ENCODE data around the gene FGD6.

The FGD6 gene

GRCh38 chr12:95231190-95231589, 13.9 kb upstream of the FGD6 start:
- DNase-seq: no peak

- no peak for DNase-seq
These were observed 13.0 kb upstream of the FGD6 start for GRCh38 chr12:95230313-95230712.

GRCh38 chr12:95229636-95230035, 12.4 kb upstream of the FGD6 start:
- DNase-seq: no peak

DNA sequence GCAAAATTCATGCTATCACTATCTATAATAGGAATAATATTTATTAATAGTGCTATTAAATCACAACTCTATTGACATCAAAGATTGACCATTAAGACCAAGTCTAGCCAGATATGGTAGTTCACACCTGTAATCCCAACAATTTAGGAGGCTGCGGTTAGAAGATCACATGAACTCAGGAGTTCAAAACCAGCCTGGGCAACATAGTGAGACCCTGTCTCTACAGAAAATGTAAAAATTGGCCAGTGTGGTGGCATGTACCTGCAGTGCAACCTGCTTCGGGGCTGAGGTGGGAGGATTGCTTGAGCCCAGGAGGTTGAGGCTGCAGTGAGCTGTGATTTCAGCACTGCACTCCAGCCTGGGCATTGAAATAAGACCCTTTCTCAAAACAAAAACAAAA, 11.3 kb upstream of the FGD6 start:
- DNase-seq: no peak

DNA sequence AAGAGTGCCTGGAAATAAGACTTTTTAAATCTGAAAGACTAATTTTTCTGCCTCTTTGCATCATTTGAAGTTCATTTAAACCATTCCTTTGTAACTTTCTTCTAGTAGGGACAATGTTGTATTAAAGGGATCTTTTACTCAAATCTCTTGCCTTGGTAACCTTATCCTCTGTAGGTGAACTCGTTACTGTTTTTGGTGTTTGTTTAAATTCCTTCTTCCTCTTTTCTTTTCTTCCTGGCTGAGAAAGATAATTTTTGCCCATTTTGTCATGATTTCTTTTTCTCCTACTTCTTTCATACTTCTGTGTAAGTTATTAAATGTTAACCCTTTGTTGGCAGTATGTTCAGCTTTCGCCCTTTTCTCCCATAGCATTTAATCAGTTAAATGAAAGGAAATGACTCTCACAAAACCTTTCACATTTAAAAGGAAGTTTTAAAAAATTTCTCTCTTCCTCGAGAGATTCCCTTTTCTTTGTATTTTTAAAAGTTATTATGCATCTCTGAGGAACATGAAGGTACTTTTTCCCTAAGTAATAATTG, 10.6 kb upstream of the FGD6 start:
- DNase-seq: no peak

DNA sequence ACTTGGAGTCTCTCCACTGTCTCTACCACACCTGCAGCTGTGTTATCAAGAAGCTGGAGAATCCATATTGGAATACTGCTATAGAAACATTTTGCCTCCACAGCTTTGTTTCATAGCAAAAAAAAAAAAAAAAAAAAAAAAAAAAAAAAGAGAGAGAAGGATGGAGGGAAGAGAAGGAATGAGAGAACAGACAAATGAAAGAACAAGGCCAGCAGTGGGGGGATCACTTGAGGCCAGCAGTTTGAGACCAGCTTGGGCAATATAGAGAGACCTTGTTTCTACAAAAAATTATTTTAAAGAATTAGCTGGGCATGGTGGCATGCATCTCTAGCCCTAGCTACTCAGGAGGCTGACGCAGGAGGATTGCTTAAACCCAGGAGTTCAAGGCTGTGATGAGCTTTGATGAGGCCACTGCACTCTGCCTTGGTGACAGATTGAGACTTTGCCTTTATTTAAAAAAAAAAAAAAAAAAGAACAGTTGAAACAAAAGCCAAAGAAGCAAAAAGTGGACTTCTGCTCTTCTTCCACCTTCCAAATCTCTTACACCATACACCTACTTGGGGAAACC, 8.5 kb upstream of the FGD6 start:
- DNase-seq: no peak

DNA sequence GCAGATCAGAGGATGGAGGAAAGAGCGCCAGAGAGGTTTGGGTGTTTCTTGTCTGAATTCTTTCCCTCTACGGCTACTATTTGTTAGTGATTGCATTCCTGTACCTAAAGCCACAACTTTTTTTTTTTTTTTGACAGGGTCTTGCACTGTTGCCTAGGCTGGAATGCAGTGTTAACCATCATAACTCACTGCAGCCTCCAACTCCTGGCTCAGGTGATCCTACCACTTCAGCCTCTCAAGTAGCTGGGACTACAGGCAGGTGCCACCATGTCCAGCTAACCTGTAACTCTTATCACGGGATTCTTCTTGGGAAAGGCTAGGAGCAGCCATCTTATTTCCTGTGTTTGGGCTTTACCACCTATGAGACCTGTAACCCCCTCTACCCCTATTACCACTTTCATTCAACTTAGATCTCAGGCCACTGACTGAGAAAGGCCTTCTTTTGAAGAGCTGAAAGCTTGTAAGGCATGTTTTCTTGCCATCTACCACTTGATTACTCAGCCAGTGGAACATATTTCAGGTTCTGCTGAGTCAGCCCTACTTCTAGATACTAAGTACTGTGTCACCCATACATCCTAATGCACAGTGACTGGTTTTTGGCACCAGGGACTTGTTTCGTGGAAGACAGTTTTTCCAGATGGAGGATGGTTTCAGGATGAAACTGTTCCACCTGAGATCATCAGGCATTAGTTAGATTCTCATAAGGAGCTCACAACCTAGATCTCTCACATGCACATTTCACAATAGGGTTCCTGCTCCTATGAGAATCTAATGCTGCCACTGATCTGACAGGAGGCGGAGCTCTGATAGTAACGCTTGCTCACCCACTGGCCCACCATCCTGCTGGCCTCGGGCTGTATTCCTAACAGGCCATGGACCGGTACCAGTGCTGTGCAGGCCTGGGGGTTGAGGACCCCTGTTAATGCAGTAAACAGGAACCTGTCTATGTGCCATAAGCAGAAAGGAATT, 7.2 kb upstream of the FGD6 start:
- DNase-seq: no peak

GRCh38 chr12:95220726-95221125, 3.5 kb upstream of the FGD6 start:
- DNase-seq: no peak

DNA sequence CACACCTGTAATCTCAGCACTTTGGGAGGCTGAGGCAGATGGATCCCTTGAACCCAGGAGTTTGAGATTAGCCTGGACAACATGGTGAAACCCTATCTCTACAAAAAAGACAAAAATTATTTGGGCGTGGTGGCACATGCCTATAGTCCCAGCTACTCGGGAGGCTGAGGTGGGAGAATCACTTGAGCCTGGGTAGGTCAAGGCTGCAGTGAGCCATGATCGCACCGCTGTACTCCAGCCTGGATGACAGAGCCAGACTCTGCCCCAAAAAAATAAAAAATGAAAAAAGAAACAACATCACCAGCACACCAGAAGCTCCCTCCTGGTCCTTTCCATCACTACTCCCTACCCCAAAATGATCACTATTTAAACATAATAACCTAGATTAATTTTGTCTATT, 2.9 kb upstream of the FGD6 start:
- DNase-seq: no peak

GRCh38 chr12:95218150-95219133, 1.2 kb upstream of the FGD6 start:
- DNase-seq: peak; percentile 66

DNA sequence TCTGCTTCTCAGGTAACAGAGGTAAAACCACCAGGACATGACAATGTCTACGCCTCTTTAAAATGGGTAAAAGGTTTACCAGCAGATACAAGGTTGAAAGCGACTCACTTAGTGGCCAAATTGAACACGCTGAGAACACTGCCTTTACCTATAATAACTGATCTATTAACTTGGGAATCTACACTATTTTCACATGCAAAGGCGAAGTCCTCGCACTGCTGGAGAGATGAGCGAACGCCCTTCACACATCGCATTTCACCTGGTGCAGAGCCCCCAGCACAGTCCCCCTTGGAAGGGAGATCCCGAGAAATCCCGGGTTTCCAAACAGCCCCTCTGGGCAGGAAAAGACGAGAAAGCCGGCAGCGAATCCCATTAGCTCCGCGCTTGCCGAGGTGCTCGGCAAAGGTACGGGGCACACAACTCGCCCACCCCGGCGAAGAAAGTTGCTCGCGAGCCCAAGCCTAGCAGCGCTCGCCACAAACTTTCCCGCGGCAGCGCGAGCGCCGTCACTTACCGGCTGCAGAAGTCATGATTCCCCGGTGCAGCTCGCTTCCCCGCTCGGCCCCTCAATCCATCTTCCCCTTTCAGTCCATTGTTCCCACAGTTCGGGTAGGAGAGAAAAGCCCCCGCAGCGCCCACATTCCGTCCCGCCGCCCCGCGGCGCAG, 423 bp downstream of the FGD6 start:
- no peak for DNase-seq

DNA sequence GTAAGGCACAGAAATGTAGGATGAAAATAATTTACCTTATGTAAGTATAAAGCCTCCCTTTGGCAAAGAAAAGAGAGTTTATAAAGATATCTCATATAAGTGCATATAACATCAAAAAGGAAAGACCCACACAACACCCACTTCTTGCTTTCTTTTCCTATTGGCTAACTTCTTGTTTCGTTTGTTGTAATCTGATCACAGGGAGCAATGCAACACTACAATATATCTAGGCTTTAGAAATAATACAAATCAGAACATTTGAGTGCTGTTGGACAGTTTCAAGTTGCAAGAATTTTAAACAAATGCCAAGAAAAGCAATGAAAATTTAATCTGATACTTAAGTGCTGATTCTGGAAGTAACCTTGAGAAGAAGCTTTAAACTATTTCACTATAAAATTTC, 1.3 kb downstream of the FGD6 start:
- no peak for DNase-seq

GRCh38 chr12:95214466-95214865, 2.8 kb downstream of the FGD6 start:
- no peak for DNase-seq

GRCh38 chr12:95213928-95214327, 3.3 kb downstream of the FGD6 start:
- no peak for DNase-seq

GRCh38 chr12:95213119-95213518, 4.1 kb downstream of the FGD6 start:
- DNase-seq: no peak

GRCh38 chr12:95212586-95212985, 4.7 kb downstream of the FGD6 start:
- DNase-seq: no peak

DNA sequence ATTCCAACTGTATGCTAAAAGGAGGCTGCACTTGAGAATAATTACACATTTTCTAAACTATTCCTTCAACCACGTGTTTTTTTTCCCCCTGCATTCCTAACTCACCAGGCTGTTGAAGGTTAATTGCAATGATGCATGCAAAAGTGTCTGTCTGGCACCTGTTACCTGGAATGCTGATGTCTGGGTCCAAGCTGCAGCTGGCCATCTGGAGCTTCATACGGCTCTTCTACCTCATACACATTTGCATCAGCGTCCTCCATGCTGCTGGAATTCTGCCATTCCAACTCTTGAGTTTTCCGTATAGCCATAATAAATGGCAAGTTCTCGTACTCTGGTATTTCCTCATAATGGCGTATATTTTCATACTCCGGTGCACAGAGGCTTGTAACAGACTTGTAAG, 8.6 kb downstream of the FGD6 start:
- DNase-seq: no peak

GRCh38 chr12:95207407-95207806, 9.9 kb downstream of the FGD6 start:
- no peak for DNase-seq

DNA sequence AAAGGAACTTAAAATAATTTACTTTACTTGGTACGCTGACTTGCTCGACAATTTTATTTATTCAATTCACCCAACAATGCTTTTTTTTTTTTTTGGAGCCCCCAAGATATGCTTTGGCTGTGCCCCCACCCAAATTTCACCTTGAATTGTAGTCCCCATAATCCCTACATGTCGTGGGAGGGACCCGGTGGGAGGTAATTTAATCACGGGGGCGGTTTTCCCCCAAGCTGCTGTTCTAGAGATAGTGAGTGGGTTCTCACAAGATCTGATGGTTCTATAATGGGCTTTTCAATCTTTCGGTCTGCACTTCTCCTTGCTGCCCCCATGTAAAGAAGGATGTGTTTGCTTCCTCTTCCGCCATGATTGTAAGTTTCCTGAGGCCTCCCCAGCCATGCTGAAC, 10.4 kb downstream of the FGD6 start:
- DNase-seq: no peak

GRCh38 chr12:95205685-95206084, 11.6 kb downstream of the FGD6 start:
- no peak for DNase-seq

DNA sequence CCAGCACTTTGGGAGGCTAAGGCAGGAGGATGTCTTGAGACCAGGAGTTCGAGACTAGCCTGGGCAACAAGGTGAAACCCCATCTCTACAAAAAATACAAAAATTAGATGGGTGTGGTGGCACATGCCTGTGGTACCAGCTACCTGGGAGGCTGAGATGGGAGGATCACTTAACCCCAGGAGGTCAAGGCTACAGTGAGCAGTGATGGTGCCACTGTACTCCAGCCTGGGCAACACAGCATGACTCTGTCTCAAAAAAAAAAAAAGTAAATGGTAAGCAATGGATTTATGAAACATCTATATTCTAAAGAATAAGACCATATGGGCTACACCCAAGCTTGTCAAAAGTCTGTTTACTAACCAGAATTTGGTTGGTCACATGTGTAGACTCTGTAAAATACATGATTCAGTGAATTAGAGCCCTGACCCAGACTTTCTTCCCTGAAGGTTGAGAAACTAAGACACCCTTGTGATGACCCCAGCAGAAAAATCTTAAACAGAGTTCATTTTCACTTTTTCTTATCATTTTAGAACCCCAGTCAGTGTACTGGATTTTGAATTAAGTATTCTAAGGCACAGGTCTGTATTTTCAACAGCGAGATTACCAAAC, 12.1 kb downstream of the FGD6 start:
- DNase-seq: no peak
